GM21381 (cell line): Measurements from ENCODE around the gene STEAP2.

Experiments used
- ATAC-seq: cut with Tn5 transposase; IDR thresholded peaks from one replicate; pipeline ENCODE4 v1.9.1; 2021; ENCODE audit warnings: mild to moderate bottlenecking, moderate library complexity; ENCODE audit not compliant: unreplicated experiment

STEAP2 gene

GRCh38 chr7:90192876-90193750 lies 18.4 kb upstream of the STEAP2 start:
- ATAC-seq: no peak

- ATAC-seq: no peak
Observed at GRCh38 chr7:90194911-90195809, 16.4 kb upstream of the STEAP2 start.

- no peak for ATAC-seq
Observed at GRCh38 chr7:90201500-90202195, 9.9 kb upstream of the STEAP2 start.

GRCh38 chr7:90207956-90208355 lies 3.6 kb upstream of the STEAP2 start:
- no peak for ATAC-seq

- ATAC-seq: no peak
Observed at GRCh38 chr7:90209776-90210175, 1.8 kb upstream of the STEAP2 start.

- no peak for ATAC-seq
Observed at GRCh38 chr7:90210475-90210874, 1.1 kb upstream of the STEAP2 start.

- ATAC-seq: peak; percentile 10
Observed at GRCh38 chr7:90210981-90211380, 559 bp upstream of the STEAP2 start.

- no peak for ATAC-seq
Observed at GRCh38 chr7:90212149-90212495, 582 bp downstream of the STEAP2 start.

- no peak for ATAC-seq
Observed at GRCh38 chr7:90213521-90213920, 2.0 kb downstream of the STEAP2 start.

- no peak for ATAC-seq
Observed at GRCh38 chr7:90216080-90216674, 4.6 kb downstream of the STEAP2 start.

- ATAC-seq: no peak
Observed at GRCh38 chr7:90216771-90217170, 5.2 kb downstream of the STEAP2 start.

GRCh38 chr7:90222390-90222789 lies 10.8 kb downstream of the STEAP2 start:
- no peak for ATAC-seq

GRCh38 chr7:90222811-90223725 lies 11.5 kb downstream of the STEAP2 start:
- ATAC-seq: no peak

- ATAC-seq: no peak
Observed at GRCh38 chr7:90224195-90224594, 12.7 kb downstream of the STEAP2 start.

- no peak for ATAC-seq
Observed at GRCh38 chr7:90225181-90225580, 13.6 kb downstream of the STEAP2 start.

GRCh38 chr7:90225601-90226000 lies 14.1 kb downstream of the STEAP2 start:
- ATAC-seq: no peak

GRCh38 chr7:90227259-90227658 lies 15.7 kb downstream of the STEAP2 start:
- ATAC-seq: no peak

- no peak for ATAC-seq
Observed at GRCh38 chr7:90229682-90230081, 18.1 kb downstream of the STEAP2 start.

GRCh38 chr7:90230834-90231233 lies 19.3 kb downstream of the STEAP2 start:
- no peak for ATAC-seq

GRCh38 chr7:90231304-90231703 lies 19.8 kb downstream of the STEAP2 start:
- ATAC-seq: no peak
